ENCODE results near the gene NXPH4. TPM values are rescaled to one million over a fixed set of nuclear protein-coding genes. Genes with fewer than 3 reads are reported as not detected.

NXPH4 gene
- total and polyA plus RNA-seq, 4 donors = 0.31 to 1.2 (median 0.46) TPM

DNA sequence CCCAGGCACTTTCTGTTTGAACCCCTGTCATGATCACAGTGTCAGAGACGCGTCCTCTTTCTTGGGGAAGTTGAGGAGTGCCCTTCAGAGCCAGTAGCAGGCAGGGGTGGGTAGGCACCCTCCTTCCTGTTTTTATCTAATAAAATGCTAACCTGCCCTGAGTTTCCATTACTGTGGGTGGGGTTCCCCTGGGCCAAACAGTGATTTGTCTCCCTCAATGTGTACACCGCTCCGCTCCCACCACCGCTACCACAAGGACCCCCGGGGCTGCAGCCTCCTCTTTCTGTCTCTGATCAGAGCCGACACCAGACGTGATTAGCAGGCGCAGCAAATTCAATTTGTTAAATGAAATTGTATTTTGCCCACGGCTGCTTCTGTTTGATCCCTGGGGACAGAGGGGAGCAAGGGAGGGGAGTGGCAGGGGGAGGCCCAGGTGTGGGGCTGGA is 18.0 kb downstream of the NXPH4 start:
- Histone ChIP-seq H3K4me3 (ENCODE audit: low read length in 2 of 2) (no peak overlapping the region), H3K27me3 (ENCODE audit: control insufficient read depth in 1 of 2, insufficient read depth in 2 of 2, low read length in 1 of 2) (no peaks in the 10 kb centered on the region), H3K9me3 (ENCODE audit: control insufficient read depth, low read length) (no peaks in the 10 kb centered on the region), H3K36me3 (ENCODE audit: control insufficient read depth in 1 of 2, insufficient read depth in 2 of 2, low read length in 1 of 2) (peaks cover 0 to 9% of the 10 kb centered on the region in 2 donors), H3K27ac (ENCODE audit: low read depth in 1 of 2, low read length in 2 of 2) (no peak overlapping the region), H3K4me1 (ENCODE audit: control insufficient read depth in 1 of 2, insufficient read depth in 2 of 2, low read length in 2 of 2) (no peaks in the 10 kb centered on the region)
- ATAC-seq (ENCODE audit: low FRiP score) (no peak), DNase-seq (peak; percentile 39 to 68)
- 85 to 86% methylated on average over 10 of the region's 10 CpGs for WGBS, 2 donors
- intact Hi-C loops (cut with DNase I) = no loop called here

DNA sequence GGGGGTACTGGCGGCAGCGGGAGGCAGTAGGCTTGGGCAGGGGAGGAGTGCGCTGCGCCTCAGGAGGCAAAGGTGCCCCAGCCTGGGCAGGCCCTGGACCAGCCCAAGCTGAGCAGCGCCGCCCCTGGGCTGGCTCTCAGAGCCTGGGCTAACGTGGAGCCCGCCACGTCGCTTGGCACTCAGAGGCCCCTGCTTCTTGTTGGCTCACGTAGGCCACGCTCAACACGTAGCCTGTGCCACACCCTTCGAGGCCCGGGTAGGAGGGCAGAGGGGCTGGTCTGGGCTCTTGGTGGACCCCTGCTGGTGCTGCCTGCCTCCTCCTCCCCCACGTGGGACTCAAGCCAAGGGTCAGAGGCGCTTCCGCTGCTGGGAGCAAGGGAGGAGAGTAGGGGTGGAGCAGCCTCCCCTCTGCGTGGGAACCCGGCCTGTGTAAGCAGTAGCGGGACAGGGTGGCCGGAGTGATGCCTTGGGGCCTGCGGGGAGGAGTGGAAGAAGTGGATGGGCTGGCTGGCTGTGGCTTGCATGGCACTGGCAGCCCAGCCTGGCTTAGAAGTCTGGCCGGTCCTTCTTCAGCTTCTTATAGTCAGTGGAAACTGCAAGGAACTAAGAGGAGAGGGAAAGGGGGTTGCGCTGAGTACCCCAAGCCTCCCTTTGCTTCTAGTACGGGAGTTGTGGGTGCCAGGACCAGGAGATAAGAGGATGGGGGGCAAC is 18.6 kb downstream of the NXPH4 start:
- intact Hi-C loops (cut with DNase I) = no loop called here
- Histone ChIP-seq H3K27me3 (ENCODE audit: control insufficient read depth in 1 of 2, insufficient read depth in 2 of 2, low read length in 1 of 2) (no peaks in the 10 kb centered on the region), H3K27ac (ENCODE audit: low read depth in 1 of 2, low read length in 2 of 2) (peak overlapping the region in 1 of 2 donors; percentile 10), H3K9me3 (ENCODE audit: control insufficient read depth, low read length) (no peaks in the 10 kb centered on the region), H3K4me3 (ENCODE audit: low read length in 2 of 2) (no peak overlapping the region), H3K36me3 (ENCODE audit: control insufficient read depth in 1 of 2, insufficient read depth in 2 of 2, low read length in 1 of 2) (peaks cover 0 to 9% of the 10 kb centered on the region in 2 donors), H3K4me1 (ENCODE audit: control insufficient read depth in 1 of 2, insufficient read depth in 2 of 2, low read length in 2 of 2) (no peaks in the 10 kb centered on the region)
- DNase-seq (peak; percentile 87 to 93), ATAC-seq (ENCODE audit: low FRiP score) (peak; percentile 33)
- 56 to 60% methylated on average over 23 to 26 of the region's 26 CpGs for WGBS, 2 donors

DNA sequence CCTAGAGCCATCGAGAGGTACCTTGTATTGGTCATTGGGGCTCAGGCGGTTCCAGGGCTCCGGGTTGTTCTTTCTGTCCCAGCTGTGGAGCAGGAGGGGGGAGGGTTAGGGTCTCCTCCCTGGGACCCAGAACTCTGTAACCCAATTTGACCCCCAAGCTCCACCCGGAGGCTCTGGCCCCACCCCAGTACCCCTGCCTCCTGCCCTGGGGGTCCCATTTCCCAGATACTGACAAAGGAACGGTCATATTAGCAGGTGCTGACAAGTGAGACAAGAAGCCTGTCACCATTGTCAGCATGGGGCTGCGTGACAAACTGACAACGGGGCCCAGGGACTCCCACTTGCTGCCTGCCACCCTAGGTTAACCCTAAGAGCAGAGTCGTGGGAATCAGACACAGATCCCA is 19.1 kb downstream of the NXPH4 start:
- peak overlapping the region in 1 of 2 donors; percentile 10 for H3K27ac ChIP-seq (ENCODE audit: low read depth in 1 of 2, low read length in 2 of 2)

DNA sequence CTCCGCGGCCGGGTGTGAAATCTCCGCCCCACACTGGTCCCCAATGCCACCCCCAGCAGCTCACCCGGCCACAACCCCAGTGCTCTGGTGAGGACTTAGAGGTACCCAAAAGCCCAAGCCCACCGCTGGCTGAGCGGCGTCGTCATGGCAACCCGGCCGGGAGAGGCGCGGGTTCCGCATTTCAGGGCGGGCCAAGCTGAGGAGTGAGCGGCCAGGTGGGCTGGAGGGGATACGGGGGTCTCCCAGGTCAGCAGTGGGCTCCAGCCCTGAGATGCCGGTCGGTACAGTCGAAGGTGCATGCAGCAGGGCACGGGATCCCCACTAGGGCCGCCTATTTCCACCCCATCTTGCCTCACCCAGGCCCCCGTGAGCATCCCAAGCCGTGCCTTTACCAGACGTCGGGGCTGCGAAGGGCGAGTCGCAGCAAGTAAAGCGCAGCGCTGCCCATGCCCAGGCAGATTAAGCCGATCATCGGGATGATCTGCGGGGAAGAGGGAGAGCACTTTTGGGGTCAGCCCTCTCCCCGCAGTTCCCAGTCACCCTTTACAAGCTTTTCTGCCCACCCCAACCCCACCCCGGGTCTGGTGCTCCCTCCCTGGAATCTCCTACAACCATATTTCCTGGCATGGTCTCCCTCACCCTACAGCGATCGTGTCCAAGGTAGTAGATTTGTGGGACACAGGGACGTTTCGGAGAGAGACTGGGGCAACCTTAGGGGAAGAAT is 19.8 kb downstream of the NXPH4 start:
- ATAC-seq (ENCODE audit: low FRiP score) (no peak), DNase-seq (peak; percentile 61 to 75)
- no peaks in the 10 kb centered on the region for H3K27me3 ChIP-seq (ENCODE audit: control insufficient read depth in 1 of 2, insufficient read depth in 2 of 2, low read length in 1 of 2)
- peaks cover 0 to 9% of the 10 kb centered on the region in 2 donors for H3K36me3 ChIP-seq (ENCODE audit: control insufficient read depth in 1 of 2, insufficient read depth in 2 of 2, low read length in 1 of 2)
- intact Hi-C loops (cut with DNase I) = no loop called here
- no peaks in the 10 kb centered on the region for H3K4me1 ChIP-seq (ENCODE audit: control insufficient read depth in 1 of 2, insufficient read depth in 2 of 2, low read length in 2 of 2)
- no peaks in the 10 kb centered on the region for H3K9me3 ChIP-seq (ENCODE audit: control insufficient read depth, low read length)
- H3K4me3 ChIP-seq (ENCODE audit: low read length in 2 of 2) = no peak overlapping the region
- 45 to 50% methylated on average over 40 of the region's 40 CpGs for WGBS, 2 donors
- H3K27ac ChIP-seq (ENCODE audit: low read depth in 1 of 2, low read length in 2 of 2) = no peak overlapping the region

More for the DNA sequence above, 19.1 kb downstream of the NXPH4 start:
- no peaks in the 10 kb centered on the region for H3K4me1 ChIP-seq (ENCODE audit: control insufficient read depth in 1 of 2, insufficient read depth in 2 of 2, low read length in 2 of 2)
- H3K4me3 ChIP-seq (ENCODE audit: low read length in 2 of 2) = no peak overlapping the region
- peaks cover 0 to 9% of the 10 kb centered on the region in 2 donors for H3K36me3 ChIP-seq (ENCODE audit: control insufficient read depth in 1 of 2, insufficient read depth in 2 of 2, low read length in 1 of 2)
- intact Hi-C loops (cut with DNase I) = no loop called here
- no peak for ATAC-seq (ENCODE audit: low FRiP score)
- peak in 1 of 2 donors; percentile 37 for DNase-seq
- H3K27me3 ChIP-seq (ENCODE audit: control insufficient read depth in 1 of 2, insufficient read depth in 2 of 2, low read length in 1 of 2) = no peaks in the 10 kb centered on the region
- WGBS, 2 donors = 67 to 75% methylated on average over 8 of the region's 8 CpGs
- no peaks in the 10 kb centered on the region for H3K9me3 ChIP-seq (ENCODE audit: control insufficient read depth, low read length)

DNA sequence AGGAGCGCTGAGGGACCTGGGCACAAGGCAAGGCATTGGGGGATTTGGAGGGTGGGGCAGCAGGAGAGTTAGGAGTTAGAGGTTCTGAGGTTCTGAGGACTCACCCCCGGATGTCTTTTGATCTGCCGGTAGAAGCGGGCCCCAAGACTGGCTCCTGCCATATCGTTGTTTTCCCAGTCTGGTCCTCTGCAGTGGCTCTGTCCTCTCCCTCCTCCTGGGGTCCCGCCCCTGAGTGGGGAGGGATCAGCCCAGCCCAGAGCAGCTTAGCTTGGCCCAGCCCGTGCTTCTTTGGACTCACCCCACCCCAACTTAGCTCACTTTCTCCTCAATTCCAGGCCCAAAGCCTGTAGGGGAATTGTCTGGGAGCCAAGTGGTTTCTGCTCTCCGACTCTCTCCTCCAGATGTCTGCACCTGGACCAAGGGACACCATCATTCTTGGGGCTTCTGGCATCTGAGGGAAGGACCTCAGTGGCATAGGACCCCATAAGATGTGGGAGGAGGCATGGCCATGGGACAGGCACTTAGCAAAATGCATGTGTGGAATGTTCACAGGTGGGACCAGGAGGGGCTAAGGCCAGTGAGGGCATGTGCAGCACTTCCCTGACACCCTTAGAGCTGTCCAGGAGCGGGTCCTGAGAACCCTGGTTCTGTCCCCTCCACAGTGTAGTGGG is 20.5 kb downstream of the NXPH4 start:
- Histone ChIP-seq H3K9me3 (ENCODE audit: control insufficient read depth, low read length) (no peaks in the 10 kb centered on the region), H3K27ac (ENCODE audit: low read depth in 1 of 2, low read length in 2 of 2) (no peak overlapping the region), H3K4me1 (ENCODE audit: control insufficient read depth in 1 of 2, insufficient read depth in 2 of 2, low read length in 2 of 2) (no peaks in the 10 kb centered on the region), H3K4me3 (ENCODE audit: low read length in 2 of 2) (no peak overlapping the region), H3K36me3 (ENCODE audit: control insufficient read depth in 1 of 2, insufficient read depth in 2 of 2, low read length in 1 of 2) (peaks cover 0 to 8% of the 10 kb centered on the region in 2 donors), H3K27me3 (ENCODE audit: control insufficient read depth in 1 of 2, insufficient read depth in 2 of 2, low read length in 1 of 2) (no peaks in the 10 kb centered on the region)
- ATAC-seq (ENCODE audit: low FRiP score) (no peak), DNase-seq (peak; percentile 73 to 81)
- whole genome bisulfite sequencing, 2 donors = 51 to 53% methylated on average over 9 of the region's 9 CpGs
- intact Hi-C loops (cut with DNase I) = no loop called here

DNA sequence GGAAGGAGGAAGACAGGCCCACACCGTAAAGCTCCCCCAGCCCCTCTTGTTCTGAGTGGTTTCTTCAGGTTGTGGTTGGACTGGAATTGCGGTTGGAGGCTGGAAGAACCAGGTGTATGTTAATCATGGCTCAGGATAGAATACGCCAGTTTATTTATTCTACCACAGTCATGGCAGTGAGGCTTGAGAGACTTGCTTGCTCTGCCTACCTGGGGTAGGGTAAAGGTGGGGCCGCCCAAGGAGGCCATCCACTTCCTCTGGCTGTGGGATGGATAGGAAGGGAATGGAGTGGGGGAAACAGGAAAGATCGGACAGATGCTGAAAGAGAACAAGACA is 21.0 kb downstream of the NXPH4 start:
- no peak for DNase-seq
- H3K9me3 ChIP-seq (ENCODE audit: control insufficient read depth, low read length) = no peaks in the 10 kb centered on the region
- no peaks in the 10 kb centered on the region for H3K4me1 ChIP-seq (ENCODE audit: control insufficient read depth in 1 of 2, insufficient read depth in 2 of 2, low read length in 2 of 2)
- no peaks in the 10 kb centered on the region for H3K27me3 ChIP-seq (ENCODE audit: control insufficient read depth in 1 of 2, insufficient read depth in 2 of 2, low read length in 1 of 2)
- H3K36me3 ChIP-seq (ENCODE audit: control insufficient read depth in 1 of 2, insufficient read depth in 2 of 2, low read length in 1 of 2) = peaks cover 0 to 5% of the 10 kb centered on the region in 2 donors
- intact Hi-C loops (cut with DNase I) = no loop called here
- H3K4me3 ChIP-seq (ENCODE audit: low read length in 2 of 2) = no peak overlapping the region
- ATAC-seq (ENCODE audit: low FRiP score) = no peak
- 79 to 83% methylated on average over 5 of the region's 5 CpGs for WGBS, 2 donors
- no peak overlapping the region for H3K27ac ChIP-seq (ENCODE audit: low read depth in 1 of 2, low read length in 2 of 2)

DNA sequence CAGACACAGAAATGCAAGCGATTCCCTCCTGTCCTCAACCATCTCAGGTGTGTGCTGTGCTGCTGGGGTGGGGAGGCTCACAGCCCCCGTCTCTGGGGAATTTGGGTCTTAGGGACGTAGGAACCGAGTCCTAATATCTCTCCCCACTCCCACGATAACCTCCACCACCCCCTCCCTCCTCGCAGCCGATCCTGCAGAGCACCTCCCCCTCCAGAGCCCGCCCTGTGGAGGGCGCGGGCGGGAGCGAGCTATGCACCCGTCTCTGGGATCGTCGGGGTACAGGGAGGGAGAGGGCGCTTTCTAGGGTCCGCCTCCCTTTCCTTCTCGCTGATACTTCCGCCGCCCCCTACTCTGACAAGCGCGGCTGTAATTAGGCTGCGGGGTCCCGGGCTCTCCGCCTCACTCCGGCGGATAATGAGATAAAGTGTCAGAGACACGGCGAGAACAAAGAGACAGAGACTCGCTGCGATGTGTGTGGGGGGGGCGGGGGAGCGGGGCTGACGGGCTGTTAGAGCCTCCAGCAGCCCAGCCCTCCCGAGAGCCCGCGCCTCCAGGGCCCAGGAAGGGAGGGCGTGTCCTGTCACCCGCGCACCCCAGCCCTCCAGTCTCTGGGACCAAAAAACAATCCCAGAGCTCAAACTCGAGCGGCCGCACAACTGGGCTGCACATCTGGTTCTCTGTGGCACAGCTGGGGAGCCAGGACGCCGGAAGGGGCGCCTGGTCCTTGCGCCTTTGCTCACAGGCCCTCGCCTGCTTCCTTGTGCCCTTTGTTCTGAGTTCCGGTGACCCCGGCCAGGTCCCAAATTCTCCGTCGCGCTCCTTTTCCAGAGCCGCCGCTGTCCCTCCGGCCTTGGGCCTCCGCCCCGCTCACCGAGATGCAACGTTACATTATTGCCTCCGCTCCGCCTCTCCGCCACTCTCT is 21.6 kb downstream of the NXPH4 start:
- no peak for ATAC-seq (ENCODE audit: low FRiP score)
- Histone ChIP-seq H3K36me3 (ENCODE audit: control insufficient read depth in 1 of 2, insufficient read depth in 2 of 2, low read length in 1 of 2) (peaks cover 0 to 3% of the 10 kb centered on the region in 2 donors), H3K9me3 (ENCODE audit: control insufficient read depth, low read length) (no peaks in the 10 kb centered on the region), H3K27me3 (ENCODE audit: control insufficient read depth in 1 of 2, insufficient read depth in 2 of 2, low read length in 1 of 2) (no peaks in the 10 kb centered on the region), H3K4me3 (ENCODE audit: low read length in 2 of 2) (peak overlapping the region; percentile 8 to 22), H3K4me1 (ENCODE audit: control insufficient read depth in 1 of 2, insufficient read depth in 2 of 2, low read length in 2 of 2) (no peaks in the 10 kb centered on the region), H3K27ac (ENCODE audit: low read depth in 1 of 2, low read length in 2 of 2) (no peak overlapping the region)
- 11 to 14% methylated on average over 55 to 63 of the region's 63 CpGs for WGBS, 2 donors
- DNase-seq = peak in 1 of 2 donors; percentile 83
- intact Hi-C loops (cut with DNase I) = no loop called here

Data from aorta (tissue), 5 donors.